Measurements from ENCODE around the gene NKAPL. TPM values are rescaled to one million over a fixed set of nuclear protein-coding genes. Genes with fewer than 3 reads are reported as not detected.

NKAPL gene
- 1 to 10 TPM in 1 of 3 donors, under 1 TPM in 1, not detected in 1; 0.24 to 2.8 TPM for total RNA-seq
- long read RNA-seq, donor 1, partial matches to known transcripts, result 0 of 4 reads
- long read RNA-seq, donor 1, other reads (novel, unspliced or antisense), result 0 of 4 reads
- long read RNA-seq, donor 2, result 0 reads

- H3K9me3 ChIP-seq, result no peaks in the 10 kb centered on the region
- intact Hi-C loops (cut with DNase I, micrococcal nuclease), result no loop called here
- ATAC-seq, result peak; percentile 47
- no peak for TF ChIP-seq CTCF (IDR thresholded peaks at IDR 0.05)
- H3K36me3 ChIP-seq (ENCODE audit: low read depth), result no peaks in the 10 kb centered on the region
- H3K4me1 ChIP-seq (ENCODE audit: low read depth), result no peaks in the 10 kb centered on the region
- peak; percentile 57 to 73 (median 60) for DNase-seq
- H3K4me3 ChIP-seq, result no peak within 1 kb of the TSS
Measured at GRCh38 chr6:28258877-28259777, at the start of gene NKAPL. Gene NKAPL, plus strand, starts transcription at chr6:28259297. Its CDS starts 75 bp downstream, at chr6:28259372.

GRCh38 chr6:28209753-28210535 is 49.2 kb upstream of the NKAPL start:
- intact Hi-C loops (cut with DNase I, micrococcal nuclease), result loop anchor here in 1 of 2 donors (5.0 kb wide), 1 partner anchor 68 kb away; the partner anchor contains the start of gene ZKSCAN8
- Histone ChIP-seq H3K4me1 (ENCODE audit: low read depth) (peaks cover 3% of the 10 kb centered on the region), H3K36me3 (ENCODE audit: low read depth) (no peaks in the 10 kb centered on the region), H3K4me3 (no peak overlapping the region), H3K9me3 (no peaks in the 10 kb centered on the region)
- no peak for TF ChIP-seq CTCF (IDR thresholded peaks at IDR 0.05)
- DNase-seq (no peak), ATAC-seq (no peak)

- TF ChIP-seq CTCF (IDR thresholded peaks at IDR 0.05), result no peak
- Histone ChIP-seq H3K4me1 (ENCODE audit: low read depth) (no peaks in the 10 kb centered on the region), H3K4me3 (no peak overlapping the region), H3K9me3 (no peaks in the 10 kb centered on the region), H3K36me3 (ENCODE audit: low read depth) (no peaks in the 10 kb centered on the region)
- ATAC-seq (no peak), DNase-seq (no peak)
- intact Hi-C loops (cut with DNase I, micrococcal nuclease), result loop anchor here in 1 of 2 donors (5.0 kb wide), 1 partner anchor 70 kb away; the partner anchor contains the start of gene ZKSCAN8
Measured at GRCh38 chr6:28211840-28212509, 47.1 kb upstream of the NKAPL start.

- DNase-seq (peak; percentile 56 to 76 (median 76)), ATAC-seq (peak; percentile 78)
- H3K4me1 ChIP-seq (ENCODE audit: low read depth), result no peaks in the 10 kb centered on the region
- no peaks in the 10 kb centered on the region for H3K9me3 ChIP-seq
- intact Hi-C loops (cut with DNase I, micrococcal nuclease), result loop anchor here in 1 of 2 donors (5.0 kb wide), 1 partner anchor 70 kb away; the partner anchor contains the start of gene ZKSCAN8
- no peaks in the 10 kb centered on the region for H3K36me3 ChIP-seq (ENCODE audit: low read depth)
- no peak overlapping the region for H3K4me3 ChIP-seq
- no peak for TF ChIP-seq CTCF (IDR thresholded peaks at IDR 0.05)
Measured at GRCh38 chr6:28212510-28213212, 46.4 kb upstream of the NKAPL start.

Measured in mucosa of descending colon (tissue), 3 donors.